ENCODE measurements around the gene SLC25A41. TPM values are rescaled to one million over a fixed set of nuclear protein-coding genes. Genes with fewer than 3 reads are reported as not detected.

SLC25A41 gene
- total and polyA plus RNA-seq, 2 donors (not counting 1 experiment from before 2014, with no cell fraction given) = 0.30 to 0.48 TPM

- peaks cover 0 to 11% of the 10 kb centered on the region in 2 donors for H3K4me1 ChIP-seq (ENCODE audit: control insufficient read depth in 2 of 2, insufficient read depth in 2 of 2, low read length in 2 of 2)
- H2AFZ ChIP-seq (ENCODE audit: insufficient read depth, low read depth, low read length, poor library complexity, severe bottlenecking) = no peak overlapping the region
- no peak for TF ChIP-seq EZH2 (IDR thresholded peaks at IDR 0.05; ENCODE audit: borderline replicate concordance, insufficient read depth, low read depth, low read length, poor library complexity, severe bottlenecking)
- TF ChIP-seq, protein P1, sequence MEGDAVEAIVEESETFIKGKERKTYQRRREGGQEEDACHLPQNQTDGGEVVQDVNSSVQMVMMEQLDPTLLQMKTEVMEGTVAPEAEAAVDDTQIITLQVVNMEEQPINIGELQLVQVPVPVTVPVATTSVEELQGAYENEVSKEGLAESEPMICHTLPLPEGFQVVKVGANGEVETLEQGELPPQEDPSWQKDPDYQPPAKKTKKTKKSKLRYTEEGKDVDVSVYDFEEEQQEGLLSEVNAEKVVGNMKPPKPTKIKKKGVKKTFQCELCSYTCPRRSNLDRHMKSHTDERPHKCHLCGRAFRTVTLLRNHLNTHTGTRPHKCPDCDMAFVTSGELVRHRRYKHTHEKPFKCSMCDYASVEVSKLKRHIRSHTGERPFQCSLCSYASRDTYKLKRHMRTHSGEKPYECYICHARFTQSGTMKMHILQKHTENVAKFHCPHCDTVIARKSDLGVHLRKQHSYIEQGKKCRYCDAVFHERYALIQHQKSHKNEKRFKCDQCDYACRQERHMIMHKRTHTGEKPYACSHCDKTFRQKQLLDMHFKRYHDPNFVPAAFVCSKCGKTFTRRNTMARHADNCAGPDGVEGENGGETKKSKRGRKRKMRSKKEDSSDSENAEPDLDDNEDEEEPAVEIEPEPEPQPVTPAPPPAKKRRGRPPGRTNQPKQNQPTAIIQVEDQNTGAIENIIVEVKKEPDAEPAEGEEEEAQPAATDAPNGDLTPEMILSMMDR (IDR thresholded peaks at IDR 0.05) = no peak
- WGBS (ENCODE audit: insufficient coverage) = over 99% methylated on average over 10 of the region's 11 CpGs
- Mint-ChIP-seq H3K4me3 (no peak overlapping the region), H3K27ac (no peak overlapping the region), H3K27me3 (no peaks in the 10 kb centered on the region), H3K9me3 (ENCODE audit: insufficient read depth) (no peaks in the 10 kb centered on the region), H3K4me1 (peaks cover 14% of the 10 kb centered on the region)
- no peaks in the 10 kb centered on the region for H3K79me2 ChIP-seq (ENCODE audit: control insufficient read depth, insufficient read depth, low read length)
- H3K4me3 ChIP-seq (ENCODE audit: control extremely low read depth in 1 of 5, extremely low read depth in 1 of 5, insufficient read depth in 1 of 5, low read depth in 2 of 5, low read length in 4 of 5) = no peak overlapping the region
- H3K27me3 ChIP-seq (replicated peaks in 1 of 4; ENCODE audit: control extremely low read depth in 1 of 4, control insufficient read depth in 3 of 4, insufficient read depth in 4 of 4, low read length in 3 of 4) = no peaks in the 10 kb centered on the region
- intact Hi-C loops (cut with micrococcal nuclease) = no loop called here
- DNase-seq (no peak), ATAC-seq (ENCODE audit: low read depth) (no peak)
- H3K9me3 ChIP-seq (ENCODE audit: control extremely low read depth in 1 of 3, control insufficient read depth in 2 of 3, insufficient read depth in 1 of 3, low read length in 2 of 3) = peaks cover 0 to 26% (median 9%) of the 10 kb centered on the region in 3 donors
- ChIA-PET CTCF (no interaction called here), POLR2A (no interaction called here)
- no peak overlapping the region for H3K9ac ChIP-seq (ENCODE audit: low read length)
- H3K27ac ChIP-seq (ENCODE audit: low read length in 2 of 2) = no peak overlapping the region
- no peak overlapping the region for H3K4me2 ChIP-seq (replicated peaks; ENCODE audit: low read depth, low read length, poor library complexity, severe bottlenecking)
- no peaks in the 10 kb centered on the region for H4K20me1 ChIP-seq (ENCODE audit: control insufficient read depth, insufficient read depth, low read length, poor library complexity, severe bottlenecking)
- peaks cover 0 to 8% of the 10 kb centered on the region in 2 experiments for H3K36me3 ChIP-seq (replicated peaks in 1 of 2; ENCODE audit: control extremely low read depth in 1 of 2, control insufficient read depth in 1 of 2, extremely low read depth in 1 of 2, insufficient read depth in 2 of 2, low read length in 1 of 2)
These were observed 20.5 kb upstream of the SLC25A41 start for GRCh38 chr19:6453951-6454565.

GRCh38 chr19:6452899-6453298 is 19.3 kb upstream of the SLC25A41 start:
- no peak for DNase-seq
- H3K4me3 ChIP-seq (ENCODE audit: control extremely low read depth in 1 of 5, extremely low read depth in 1 of 5, insufficient read depth in 1 of 5, low read depth in 2 of 5, low read length in 4 of 5) = no peak overlapping the region
- no peak overlapping the region for H2AFZ ChIP-seq (ENCODE audit: insufficient read depth, low read depth, low read length, poor library complexity, severe bottlenecking)
- intact Hi-C loops (cut with micrococcal nuclease) = no loop called here
- H4K20me1 ChIP-seq (ENCODE audit: control insufficient read depth, insufficient read depth, low read length, poor library complexity, severe bottlenecking) = no peaks in the 10 kb centered on the region
- H3K4me1 Mint-ChIP-seq = peaks cover 2% of the 10 kb centered on the region
- peaks cover 0 to 26% (median 9%) of the 10 kb centered on the region in 3 donors for H3K9me3 ChIP-seq (ENCODE audit: control extremely low read depth in 1 of 3, control insufficient read depth in 2 of 3, insufficient read depth in 1 of 3, low read length in 2 of 3)
- H3K36me3 ChIP-seq (replicated peaks in 1 of 2; ENCODE audit: control extremely low read depth in 1 of 2, control insufficient read depth in 1 of 2, extremely low read depth in 1 of 2, insufficient read depth in 2 of 2, low read length in 1 of 2) = peaks cover 0 to 8% of the 10 kb centered on the region in 2 experiments
- H3K9ac ChIP-seq (ENCODE audit: low read length) = no peak overlapping the region
- H3K4me2 ChIP-seq (replicated peaks; ENCODE audit: low read depth, low read length, poor library complexity, severe bottlenecking) = no peak overlapping the region
- H3K4me1 ChIP-seq (ENCODE audit: control insufficient read depth in 2 of 2, insufficient read depth in 2 of 2, low read length in 2 of 2) = no peaks in the 10 kb centered on the region
- TF ChIP-seq, protein P1 (IDR thresholded peaks at IDR 0.05) = no peak
- no peak for TF ChIP-seq EZH2 (IDR thresholded peaks at IDR 0.05; ENCODE audit: borderline replicate concordance, insufficient read depth, low read depth, low read length, poor library complexity, severe bottlenecking)
- H3K27me3 ChIP-seq (replicated peaks in 1 of 4; ENCODE audit: control extremely low read depth in 1 of 4, control insufficient read depth in 3 of 4, insufficient read depth in 4 of 4, low read length in 3 of 4) = no peaks in the 10 kb centered on the region
- H3K27ac Mint-ChIP-seq = no peak overlapping the region
- POLR2A ChIA-PET = interaction anchor here (0.7 kb wide), 1 partner anchor 50 kb away, joined by 5 read pairs; no protein-coding TSS in a partner anchor
- H3K9me3 Mint-ChIP-seq (ENCODE audit: insufficient read depth) = no peaks in the 10 kb centered on the region
- H3K27ac ChIP-seq (ENCODE audit: low read length in 2 of 2) = no peak overlapping the region
- H3K4me3 Mint-ChIP-seq = no peak overlapping the region
- ATAC-seq (ENCODE audit: low read depth) = no peak
- WGBS (ENCODE audit: insufficient coverage) = no CpG with 5 or more reads among the region's 2 CpGs
- no peaks in the 10 kb centered on the region for H3K27me3 Mint-ChIP-seq
- H3K79me2 ChIP-seq (ENCODE audit: control insufficient read depth, insufficient read depth, low read length) = no peaks in the 10 kb centered on the region
- CTCF ChIA-PET = interaction anchor here (0.6 kb wide), 1 partner anchor 134 kb away, joined by 3 read pairs; no protein-coding TSS in a partner anchor

Measured in B cell (primary cell).